Measurements from ENCODE around the gene TKFC.

DNA sequence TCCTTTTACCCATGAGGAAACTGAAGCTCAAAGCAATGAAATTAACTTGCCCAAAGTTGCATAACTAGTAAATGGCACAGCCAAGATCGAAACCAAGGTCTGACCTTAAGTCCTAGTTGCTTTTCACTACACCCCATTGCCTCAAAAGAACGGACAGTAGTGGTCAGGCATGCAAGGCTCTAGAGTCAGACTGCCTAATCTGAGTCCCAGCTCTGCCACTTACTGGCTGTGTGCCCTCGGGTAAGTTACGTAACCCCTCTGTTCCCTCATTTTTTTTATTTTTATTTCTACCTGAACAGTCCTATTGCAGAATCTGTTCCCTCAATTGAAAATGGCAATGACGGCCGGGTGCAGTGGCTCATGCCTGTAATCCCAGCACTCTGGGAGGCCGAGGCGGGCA lies 19.0 kb downstream of the TKFC start:
- no peak for TF ChIP-seq EZH2 (IDR thresholded peaks at IDR 0.05; ENCODE audit: borderline replicate concordance, low read depth, low read length, poor library complexity, severe bottlenecking)
- TF ChIP-seq, protein P1, sequence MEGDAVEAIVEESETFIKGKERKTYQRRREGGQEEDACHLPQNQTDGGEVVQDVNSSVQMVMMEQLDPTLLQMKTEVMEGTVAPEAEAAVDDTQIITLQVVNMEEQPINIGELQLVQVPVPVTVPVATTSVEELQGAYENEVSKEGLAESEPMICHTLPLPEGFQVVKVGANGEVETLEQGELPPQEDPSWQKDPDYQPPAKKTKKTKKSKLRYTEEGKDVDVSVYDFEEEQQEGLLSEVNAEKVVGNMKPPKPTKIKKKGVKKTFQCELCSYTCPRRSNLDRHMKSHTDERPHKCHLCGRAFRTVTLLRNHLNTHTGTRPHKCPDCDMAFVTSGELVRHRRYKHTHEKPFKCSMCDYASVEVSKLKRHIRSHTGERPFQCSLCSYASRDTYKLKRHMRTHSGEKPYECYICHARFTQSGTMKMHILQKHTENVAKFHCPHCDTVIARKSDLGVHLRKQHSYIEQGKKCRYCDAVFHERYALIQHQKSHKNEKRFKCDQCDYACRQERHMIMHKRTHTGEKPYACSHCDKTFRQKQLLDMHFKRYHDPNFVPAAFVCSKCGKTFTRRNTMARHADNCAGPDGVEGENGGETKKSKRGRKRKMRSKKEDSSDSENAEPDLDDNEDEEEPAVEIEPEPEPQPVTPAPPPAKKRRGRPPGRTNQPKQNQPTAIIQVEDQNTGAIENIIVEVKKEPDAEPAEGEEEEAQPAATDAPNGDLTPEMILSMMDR (conservative IDR thresholded peaks at IDR 0.05; ENCODE audit: low read depth, low read length): no peak

All from A673 (cell line).